ENCODE measurements around the gene CNPY4.
A peak's percentile ranks its signal among the peaks of the same experiment; 100 is the strongest.

Gene CNPY4

DNA sequence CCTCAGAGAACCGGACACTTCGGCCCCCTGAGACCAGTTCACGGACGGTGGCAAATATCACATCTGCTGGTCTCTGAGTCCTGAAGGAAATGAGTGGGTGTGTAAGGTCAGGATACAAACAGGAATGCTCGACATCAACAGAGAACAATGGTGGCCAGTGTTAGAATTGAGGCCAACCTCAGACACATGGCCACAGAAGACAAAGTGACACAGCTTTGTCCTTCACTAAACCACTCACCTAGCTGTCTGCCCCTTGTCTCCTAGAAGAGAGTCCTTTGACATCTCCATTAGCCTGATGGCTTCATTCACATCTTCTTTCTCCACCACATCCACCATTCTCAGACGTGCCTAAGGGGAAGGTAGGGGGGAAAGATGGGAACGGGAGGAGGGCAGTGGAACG lies 26.4 kb upstream of the CNPY4 start:
- DNase-seq, result no peak

DNA sequence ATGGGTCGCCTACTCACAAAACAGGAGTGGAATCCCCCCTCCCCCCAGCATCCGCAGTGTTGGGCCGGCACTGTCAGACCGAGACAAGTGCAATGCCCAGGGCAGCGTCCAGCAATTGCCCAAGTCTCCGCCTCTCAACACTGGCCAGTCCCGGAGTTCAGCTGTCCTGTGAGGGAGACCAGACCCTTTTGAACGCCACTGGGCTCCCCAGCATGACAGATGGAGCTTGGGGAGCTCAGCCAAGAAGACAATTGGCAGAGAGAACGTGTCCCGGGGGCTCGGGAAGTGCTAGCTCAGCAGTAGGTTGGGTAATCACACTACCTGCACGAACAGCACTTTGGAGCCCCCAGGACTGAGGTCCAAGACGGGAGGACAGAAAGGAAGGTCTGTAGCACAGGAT lies 25.9 kb upstream of the CNPY4 start:
- no peak for DNase-seq

DNA sequence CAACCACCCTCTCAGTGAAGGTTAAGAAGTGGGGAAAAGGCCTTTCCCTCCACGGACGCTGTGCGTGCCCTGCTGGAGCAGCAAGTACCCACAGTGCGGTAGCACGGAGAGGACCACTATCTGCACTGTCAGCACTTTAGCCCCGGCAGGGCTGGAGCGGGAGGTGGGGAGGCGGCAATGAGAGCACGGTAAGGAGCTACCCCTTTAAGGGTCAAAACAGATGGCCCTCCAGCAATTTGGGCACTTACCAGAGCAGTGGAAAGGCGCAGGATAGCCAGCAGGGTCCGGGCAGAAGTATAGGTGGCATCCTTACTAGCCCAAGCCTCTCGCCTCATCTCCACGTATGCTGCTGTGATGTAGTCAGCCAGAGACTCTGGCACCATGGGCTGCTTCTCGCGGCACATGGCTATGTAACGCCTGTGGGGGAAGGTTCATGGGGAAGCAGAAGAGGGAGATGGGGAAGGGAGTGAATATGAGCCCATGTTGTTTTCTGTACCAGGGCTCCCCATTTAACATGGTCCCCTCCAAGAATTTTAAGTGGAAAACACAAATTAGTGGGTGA lies 25.4 kb upstream of the CNPY4 start:
- no peak for DNase-seq

DNA sequence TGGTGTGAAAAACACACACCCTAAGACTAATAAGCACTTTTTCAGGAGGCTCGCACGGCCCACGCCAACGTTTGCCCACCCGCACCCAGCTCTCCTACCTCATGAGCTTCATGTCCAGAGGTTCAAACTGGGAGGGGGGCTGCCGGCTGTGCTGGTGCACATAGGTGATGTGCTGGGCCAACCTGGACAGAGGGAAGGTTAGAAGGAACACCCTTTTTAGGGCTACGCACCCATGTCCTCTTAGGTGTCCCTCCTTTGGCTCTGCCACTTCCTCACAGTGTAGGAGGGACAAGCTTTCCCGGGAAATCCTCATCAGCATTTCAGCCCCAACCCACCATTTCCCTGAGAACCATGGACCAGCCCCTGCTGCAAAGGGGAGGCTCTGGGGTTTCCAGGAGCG lies 24.1 kb upstream of the CNPY4 start:
- no peak for DNase-seq

DNA sequence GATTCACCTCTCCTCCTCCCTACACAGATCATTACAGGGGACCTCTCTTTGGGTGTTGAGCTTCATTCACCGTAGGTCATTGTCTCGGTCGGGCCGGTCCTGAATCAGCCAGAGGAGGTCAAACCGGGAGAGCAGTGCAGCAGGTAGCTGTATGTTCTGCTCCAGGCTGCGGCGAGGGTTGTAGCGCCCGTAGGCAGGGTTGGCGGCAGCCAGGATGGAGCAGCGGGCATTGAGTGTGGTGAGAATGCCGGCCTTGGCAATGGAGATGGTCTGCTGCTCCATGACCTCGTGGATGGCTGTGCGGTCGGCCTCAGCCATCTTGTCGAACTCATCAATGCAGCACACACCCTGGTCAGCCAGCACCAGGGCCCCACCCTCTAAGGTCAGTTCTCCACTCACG lies 23.7 kb upstream of the CNPY4 start:
- no peak for DNase-seq

DNA sequence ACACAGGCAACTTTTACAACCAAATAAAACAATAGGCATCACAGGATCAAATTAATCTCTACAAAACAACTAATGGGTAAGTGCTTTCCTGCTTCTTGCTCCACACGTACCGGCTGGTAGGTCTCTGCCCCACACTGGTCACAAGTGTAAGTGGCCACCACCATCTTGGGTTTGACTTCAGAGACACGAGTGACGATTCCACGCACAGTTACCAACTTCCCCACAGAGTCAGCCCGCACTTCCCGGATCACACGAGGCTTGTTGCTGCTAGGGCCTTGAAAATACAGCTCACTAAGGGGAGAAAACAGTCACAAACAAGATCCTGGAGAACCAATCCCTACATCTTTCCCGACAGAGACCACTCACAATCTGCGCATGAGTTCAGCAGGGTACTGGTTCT lies 20.5 kb upstream of the CNPY4 start:
- no peak for DNase-seq

DNA sequence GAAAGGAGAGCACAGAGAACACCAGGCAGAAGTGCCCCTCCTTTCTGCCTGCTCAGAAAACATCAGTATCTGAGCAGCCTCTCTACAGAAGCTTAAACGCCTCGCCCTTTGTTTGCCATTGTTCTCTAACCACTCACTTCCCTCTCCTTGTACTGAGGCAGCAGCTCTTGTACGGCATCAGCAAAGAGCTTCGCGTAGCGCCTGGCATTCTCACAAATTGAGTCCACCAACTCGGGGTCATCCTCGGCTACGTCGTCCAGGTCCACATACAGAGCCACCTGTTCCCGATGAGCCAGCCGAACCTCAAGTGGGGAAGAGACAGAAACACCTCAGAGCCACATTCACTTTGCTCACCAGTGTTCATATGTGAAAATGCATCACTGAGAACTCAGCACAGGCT lies 20.0 kb upstream of the CNPY4 start:
- no peak for DNase-seq

DNA sequence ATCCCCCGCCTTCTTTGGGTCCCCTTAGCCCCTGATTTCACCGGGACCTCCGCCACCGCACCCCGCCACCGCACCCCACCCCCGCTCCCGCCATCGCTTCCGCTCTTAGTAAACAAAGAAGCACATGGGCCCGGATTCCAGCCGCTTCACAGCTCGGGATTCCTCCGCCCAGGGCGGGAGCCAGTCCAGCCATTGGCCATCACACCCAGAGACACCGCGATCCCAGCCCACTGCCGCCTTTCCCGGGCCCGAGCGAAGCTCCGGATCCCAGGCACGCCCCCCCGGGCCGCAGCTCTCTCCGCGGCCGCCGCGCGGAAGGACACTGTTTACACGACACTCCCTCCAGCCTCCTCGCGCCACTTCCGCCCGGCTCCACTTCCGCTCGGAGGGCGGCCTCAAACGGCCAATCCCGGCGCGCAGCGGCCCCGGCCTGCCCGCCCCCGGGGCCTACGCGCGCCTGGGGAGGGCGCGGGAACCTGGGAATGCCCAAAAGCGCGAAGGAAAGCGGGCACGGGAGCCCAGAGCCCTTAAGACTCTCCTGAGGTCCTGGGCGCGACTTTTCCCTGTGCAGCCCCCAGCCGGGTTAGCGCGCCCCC lies 18.9 kb upstream of the CNPY4 start:
- peak; percentile 62 to 89 (median 86) for DNase-seq

DNA sequence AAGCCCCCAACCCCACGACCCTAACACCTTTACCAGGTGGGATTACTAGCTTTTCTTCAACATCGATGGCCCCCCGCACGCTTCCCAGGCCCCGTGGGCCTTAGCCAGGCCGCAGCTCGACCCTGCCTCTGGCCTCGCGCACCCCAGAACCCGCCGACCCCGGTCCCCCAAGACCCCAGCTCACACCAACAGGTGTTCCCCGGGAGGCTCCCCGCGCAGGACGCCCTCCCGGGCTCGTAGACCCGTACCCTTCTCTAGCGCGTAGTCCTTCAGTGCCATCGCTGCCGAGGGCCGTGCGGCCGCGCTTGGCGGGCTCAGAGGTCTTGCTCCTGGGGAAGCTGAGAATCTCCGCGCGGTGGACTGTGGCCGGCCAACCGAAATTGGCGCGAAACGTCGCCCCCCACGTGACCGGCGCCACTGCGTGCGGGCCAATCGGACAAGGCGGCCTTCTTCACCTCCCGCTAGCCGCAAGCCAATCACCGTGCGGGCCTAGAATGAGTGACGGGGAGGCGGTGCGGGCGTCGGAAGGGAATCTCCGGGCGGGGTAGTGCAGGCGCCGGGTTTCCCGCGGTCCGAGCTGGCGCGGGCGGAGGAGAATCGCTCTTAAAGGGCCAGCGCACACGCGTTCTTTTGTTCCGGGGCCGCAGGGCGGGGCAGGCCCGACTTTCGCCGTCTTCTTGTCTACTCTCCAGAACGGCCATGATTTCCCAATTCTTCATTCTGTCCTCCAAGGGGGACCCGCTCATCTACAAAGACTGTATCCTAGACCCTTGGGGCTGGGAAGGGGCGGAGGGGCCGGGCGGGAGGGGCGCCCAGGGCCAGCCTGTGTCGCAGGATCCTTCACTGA lies 18.2 kb upstream of the CNPY4 start, which contains the start of the genes AP4M1 and MCM7:
AP4M1 (plus strand) TSS at position 628 of the 847 bp plus-strand sequence; CDS start at position 700, 72 bp downstream.
MCM7 (minus strand) TSS at position 382 of the 847 bp plus-strand sequence; CDS start at position 279, 103 bp downstream.
- peak; percentile 84 to 93 (median 90) for DNase-seq

DNA sequence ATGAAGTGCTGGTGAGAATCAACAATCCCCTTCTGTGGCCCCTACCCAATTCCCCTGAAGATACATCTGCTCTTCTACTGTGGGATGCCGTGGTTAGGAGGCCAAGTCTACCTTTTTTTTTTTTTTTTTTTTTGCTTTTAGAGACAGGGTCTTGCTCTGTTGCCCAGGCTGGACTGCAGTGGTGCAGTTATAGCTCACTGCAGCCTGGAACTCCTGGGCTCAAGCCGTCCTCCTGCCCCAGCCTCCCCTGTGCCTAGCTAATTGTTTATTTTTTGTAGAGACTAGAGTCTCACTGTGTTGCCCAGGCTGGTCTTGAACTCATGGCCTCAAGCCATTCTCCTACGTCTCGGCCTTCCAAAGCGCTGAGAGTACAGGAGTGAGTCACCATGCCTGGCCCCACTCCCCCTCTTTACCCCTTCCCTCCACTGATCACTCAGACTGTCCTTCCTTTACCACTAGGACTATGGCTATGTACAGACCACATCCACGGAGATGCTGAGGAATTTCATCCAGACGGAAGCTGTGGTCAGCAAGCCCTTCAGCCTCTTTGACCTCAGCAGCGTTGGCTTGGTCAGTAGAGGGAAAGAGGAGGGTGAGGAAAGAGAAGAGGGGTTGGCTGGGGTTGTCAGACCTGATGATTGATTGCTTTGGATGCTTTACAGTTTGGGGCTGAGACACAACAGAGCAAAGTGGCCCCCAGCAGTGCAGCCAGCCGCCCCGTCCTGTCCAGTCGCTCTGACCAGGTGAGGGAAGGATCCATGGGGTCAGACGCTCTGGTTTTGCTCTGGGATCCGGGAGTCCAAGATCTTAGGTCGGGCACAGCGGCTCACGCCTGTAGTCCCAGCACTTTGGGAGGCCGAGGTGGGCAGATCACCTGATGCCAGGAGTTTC lies 16.2 kb upstream of the CNPY4 start:
- DNase-seq, result no peak

DNA sequence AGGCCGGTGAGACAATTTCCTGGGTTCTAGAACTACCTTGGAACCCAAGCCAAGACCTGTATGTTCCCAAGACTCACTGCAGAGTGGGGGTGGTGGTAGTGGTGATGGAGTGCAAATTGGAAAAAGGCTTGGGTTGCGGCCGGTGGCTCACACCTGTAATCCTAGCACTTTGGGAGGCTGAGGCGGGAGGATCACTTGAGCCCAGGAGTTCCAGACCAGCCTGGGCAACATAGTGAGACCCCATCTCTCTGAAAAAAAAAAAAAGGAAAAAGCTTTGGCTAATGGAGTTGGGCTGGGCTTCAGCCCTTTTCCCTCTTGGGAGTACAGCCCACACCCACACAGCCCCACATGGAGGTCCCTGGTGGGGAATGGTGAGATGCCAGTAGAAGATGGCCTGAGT lies 13.9 kb upstream of the CNPY4 start:
- no peak for DNase-seq

DNA sequence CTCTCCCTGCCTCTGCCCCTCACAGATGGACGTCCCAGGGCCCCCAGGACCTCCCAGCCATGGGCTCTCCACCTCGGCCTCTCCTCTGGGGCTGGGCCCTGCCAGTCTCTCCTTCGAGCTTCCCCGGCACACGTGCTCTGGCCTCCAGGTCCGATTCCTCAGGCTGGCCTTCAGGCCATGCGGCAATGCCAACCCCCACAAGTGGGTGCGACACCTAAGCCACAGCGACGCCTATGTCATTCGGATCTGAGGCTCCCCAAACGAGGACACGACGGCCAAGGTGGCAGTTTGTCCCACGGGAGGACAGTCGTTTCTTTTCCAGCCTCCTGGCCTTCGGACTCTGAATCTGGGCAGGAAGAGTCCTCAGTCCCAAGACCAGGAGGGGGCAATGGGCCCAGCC lies 12.8 kb upstream of the CNPY4 start:
- DNase-seq, result no peak

DNA sequence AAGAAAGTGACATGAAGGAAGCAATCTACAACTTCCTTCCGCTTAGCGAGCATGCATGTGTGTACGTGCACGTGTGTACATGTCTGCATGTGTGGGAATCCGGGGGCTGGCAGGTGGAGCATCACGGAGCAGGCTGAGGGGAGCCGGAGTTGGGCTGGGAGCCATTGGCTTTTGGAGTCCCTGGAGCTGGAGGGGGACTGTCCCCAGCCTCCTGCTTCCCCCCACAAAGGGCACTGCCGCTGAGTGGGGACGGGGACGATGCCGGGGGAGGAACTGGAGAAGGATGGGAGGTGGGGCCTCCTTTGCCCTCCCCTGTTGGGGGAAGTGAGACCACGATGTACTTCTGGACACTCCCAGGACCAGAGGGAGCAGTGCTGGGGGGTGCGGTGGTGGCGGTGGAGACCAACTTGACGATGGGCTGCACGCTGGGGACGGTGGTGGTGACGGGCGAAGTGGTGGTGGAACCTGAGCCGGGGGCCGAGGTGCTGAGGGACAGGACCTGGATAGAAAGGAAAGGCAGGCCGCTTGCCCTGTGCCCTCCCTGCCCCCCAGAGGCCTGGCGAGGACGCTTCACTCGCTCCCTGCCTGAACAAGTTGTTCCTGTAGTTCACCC lies 12.2 kb upstream of the CNPY4 start:
- DNase-seq, result no peak

DNA sequence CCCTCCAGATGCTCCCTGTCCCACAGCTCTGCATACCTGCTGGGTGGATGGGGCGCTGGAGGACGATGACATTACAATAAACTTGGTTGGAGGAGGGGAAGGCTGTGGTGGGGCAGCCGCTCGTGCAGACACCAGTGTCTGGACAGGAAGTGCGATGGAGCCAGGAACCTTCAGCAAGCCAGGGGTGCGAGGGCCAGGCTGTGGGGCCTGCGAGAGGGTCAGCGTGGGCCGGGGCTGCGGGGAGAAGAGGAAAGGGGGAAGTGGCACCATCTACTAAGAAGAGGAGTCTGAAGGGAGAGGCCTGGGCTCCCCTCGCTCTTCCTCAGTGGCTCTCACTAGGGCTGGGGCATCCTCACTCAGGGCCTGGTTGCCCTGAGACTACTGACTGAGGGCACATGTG lies 11.5 kb upstream of the CNPY4 start:
- DNase-seq, result no peak

DNA sequence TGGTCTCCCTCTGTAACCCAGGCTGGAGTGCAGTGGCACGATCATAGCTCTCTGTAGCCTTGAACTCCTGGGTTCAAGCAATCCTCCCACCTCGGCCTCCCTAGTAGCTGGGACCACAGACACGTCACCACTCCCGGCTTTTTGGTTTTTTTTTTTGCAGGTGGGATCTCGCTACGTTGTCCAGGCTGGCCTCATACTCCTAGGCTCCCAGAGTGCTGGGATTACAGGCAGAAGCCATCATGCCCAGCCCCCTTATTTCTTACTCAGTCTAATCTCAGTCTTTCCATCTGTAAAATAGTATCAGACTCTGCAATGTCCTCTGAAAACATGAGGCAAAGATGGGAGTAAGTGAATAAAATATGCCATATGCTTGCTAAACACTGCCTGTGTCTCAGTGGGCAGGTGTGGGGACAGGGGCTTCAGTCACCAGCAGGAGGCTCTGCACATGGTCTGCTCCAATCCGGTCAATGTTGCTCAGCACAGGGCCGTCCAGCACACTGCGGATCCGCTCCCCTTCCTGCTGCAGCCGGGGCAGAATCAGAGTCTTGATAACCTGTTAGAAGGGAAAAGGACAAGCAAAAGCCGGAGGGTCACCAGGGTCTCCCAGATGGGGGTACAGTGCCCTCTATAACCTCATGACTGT lies 9.8 kb upstream of the CNPY4 start:
- DNase-seq, result no peak

DNA sequence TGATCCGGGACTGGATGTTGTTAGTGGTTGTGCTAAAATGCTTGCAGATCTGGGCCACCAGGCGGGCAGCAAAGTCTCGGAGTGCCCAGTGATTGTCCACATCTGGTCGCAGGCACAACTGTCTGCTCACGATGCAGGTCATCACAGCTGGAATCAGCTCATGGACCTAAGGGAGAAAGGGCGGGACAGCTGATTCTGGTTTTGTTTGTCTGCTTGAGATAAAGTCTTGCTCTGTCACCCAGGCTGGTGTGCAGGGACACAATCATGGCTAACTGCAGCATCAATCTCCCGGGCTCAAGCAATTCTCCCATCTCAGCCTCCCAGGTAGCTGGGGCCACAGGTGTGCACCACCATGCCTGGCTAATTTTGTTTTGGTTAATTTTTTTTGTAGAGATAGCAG lies 8.3 kb upstream of the CNPY4 start:
- no peak for DNase-seq

DNA sequence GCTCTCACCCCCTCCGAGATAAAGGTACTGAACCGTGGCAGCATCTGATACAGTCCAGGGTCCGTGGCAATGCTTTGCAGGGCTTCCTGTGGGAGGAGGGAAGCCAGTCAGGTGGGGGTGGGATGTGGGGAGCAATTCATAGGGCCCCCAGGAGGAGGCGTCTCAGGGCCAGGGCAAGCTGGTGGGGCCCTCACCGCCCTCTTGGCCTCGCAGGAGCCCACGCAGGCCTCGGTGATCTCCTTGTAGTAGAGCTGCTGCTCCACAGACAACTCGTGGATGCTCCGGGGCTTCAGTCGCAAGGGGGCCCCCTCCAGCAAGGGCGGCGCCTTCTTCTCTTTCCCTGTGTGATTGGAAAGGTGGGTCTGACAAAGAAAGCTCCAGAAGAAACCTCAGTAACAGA lies 7.5 kb upstream of the CNPY4 start:
- no peak for DNase-seq

DNA sequence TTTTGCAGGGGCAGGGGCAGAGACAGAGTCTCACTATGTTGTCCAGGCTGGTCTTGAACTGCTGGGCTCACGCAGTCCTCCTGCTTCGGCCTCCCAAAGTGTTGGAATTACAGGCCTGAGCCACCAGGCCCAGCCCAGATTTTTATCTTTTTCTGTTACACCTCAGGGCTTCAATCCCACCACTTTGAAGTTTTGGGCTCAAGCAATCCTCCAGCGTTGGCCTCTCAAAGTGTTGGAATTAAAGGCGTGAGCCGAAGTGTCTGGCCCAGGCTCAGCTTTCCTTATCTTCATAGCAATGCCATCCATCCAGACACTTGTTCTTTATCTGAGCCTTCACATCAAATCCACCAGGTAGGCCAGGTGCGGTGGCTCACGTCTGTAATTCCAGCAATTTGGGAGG lies 4.4 kb upstream of the CNPY4 start:
- no peak for DNase-seq

DNA sequence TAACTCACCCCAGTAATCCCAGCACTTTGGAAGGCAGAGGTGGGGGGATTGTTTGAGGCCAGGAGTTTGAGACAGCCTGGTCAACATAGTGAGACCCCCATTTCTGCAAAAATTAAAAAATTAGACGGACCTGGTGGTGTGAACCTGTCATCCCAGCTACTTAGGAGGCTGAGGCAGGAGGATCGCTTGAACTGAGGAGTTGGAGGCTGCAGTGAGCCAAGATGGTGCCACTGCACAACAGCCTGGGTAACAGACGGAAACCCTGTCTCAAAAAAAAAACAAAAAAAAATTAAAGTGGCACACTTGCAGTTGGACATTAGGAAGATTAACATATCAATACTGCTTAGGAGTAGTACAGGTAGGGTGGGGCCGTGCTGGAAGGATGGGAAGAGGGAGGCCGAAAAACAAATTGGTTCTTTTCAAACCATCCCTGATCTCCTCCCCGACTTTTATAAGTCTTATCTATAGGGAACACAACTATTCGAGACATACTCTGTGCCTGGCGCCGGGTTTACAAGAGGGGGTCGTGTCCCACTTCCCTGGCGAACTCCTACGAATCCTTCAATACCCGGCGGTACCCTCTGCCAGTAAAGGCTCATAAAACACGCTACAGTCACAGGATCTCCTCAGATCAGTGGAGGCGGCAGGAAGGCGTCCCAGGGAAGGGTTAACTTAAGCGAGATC lies 904 bp upstream of the CNPY4 start:
- DNase-seq, result no peak

DNA sequence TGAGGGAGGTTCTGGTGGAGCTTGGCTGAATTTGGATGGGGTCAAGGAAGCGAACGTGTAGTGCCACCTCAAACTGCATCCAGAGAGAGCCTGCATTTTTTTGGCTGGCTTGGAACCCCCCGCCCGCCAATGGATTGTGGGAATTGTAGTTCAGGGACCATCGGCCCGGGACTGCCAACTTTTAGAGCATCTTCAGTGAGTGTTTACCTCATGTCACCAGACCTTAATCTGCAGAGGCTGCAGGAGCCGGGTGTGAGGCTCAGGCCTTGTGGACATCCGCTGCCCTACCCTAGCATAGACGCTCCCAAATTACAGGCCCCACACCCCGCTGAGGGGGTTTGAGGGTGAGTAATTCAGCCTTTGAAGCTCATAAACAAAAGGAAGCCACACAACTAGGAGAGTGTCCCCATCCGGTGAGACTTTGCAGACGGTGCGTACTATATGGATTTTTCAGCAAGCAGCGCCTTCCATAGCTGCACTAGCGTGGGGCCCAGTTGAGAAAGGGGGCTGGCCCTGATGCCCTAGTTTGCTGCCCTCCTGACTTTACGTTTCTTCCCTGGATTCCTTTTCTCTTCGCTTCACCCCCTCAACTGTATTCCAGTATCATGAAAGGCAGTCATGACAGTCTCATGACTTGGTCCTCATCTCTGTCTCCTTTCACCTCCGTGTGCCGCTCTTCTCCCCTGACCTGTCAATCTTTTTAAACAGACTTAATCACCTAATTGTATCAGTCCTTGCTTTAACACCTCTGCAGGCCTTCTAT lies 717 bp downstream of the CNPY4 start:
- peak; percentile 45 to 56 (median 50) for DNase-seq

DNA sequence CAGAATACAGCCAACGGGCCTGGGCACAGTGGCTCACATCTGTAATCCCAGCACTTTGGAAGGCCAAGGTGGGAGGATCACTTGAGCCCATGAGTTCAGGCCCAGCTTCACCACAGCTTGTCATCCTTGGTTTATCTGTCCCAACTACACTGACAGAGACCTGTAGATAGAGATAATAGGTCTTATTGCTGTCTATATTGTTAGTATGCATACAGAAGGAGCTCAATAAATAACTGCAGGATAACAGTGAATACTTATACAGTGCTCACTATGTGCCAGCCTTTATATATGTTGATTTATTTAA lies 1.3 kb downstream of the CNPY4 start:
- peak in 1 of 4 experiments; percentile 8 for DNase-seq

Data from activated naive CD4-positive, alpha-beta T cell (primary cell).